A549 (cell line): Measurements from ENCODE around the gene LRRC3. TPM values are rescaled to one million over a fixed set of nuclear protein-coding genes. Genes with fewer than 3 reads are reported as not detected.
"Not testable (repeated sequence)": the region's sequence is repeated elsewhere in the genome, so short reads cannot be mapped to it uniquely, and the experiment has no call there.

Experiments used
- ATAC-seq, 2 experiments: fragments of 200-7000 bp in 1 of 2; fragments of >200 bp in 1 of 2; cut with Nextera tagmentation in 1 of 2; cut with Tn5 transposase in 1 of 2; 3 replicates each; pipeline versions ENCODE4 v1.8.0 to v1.9.1; 2018 to 2020; ENCODE audit warnings: mild to moderate bottlenecking in 1 of 2, moderate library complexity in 1 of 2
- CTCF ChIA-PET: fragments of 300-600 bp; sonication (Branson Sonifier 250); formaldehyde crosslinking; extraction: SDS; loops from one replicate; lab custom pipeline; 2021; ENCODE audit warnings: antibody characterized with exemption, inconsistent platforms; lab: Yijun Ruan, JAX
- POLR2A ChIA-PET: fragments of 350-600 bp; formaldehyde crosslinking; extraction: SDS; loops from one replicate; lab custom pipeline; 2021; ENCODE audit warnings: antibody characterized with exemption, inconsistent platforms; lab: Yijun Ruan, JAX
- DNase-seq, 2 experiments: peaks; one replicate each; pipeline versions ENCODE4 v3.0.0 to v3.0.0-alpha.2; 2011 to 2016; ENCODE audit warnings: low read depth in 1 of 2, low spot score in 1 of 2
- FAIRE-seq: peaks from 2 replicates; lab custom pipeline; 2011; peaks lifted over from hg19 to GRCh38; lab: Jason Lieb, UNC
- H3K27ac ChIP-seq, 2 experiments: fragments of >200 bp; sonication (Bioruptor Twin); formaldehyde crosslinking; 3 replicates each; pipeline ENCODE4 v1.5.1; 2016 to 2017
- H3K4me1 ChIP-seq: fragments of >200 bp; sonication (Bioruptor Twin); formaldehyde crosslinking; 3 replicates; pipeline ENCODE4 v1.6.1; 2016
- H3K4me2 ChIP-seq: fragments of >200 bp; sonication (Bioruptor Twin); formaldehyde crosslinking; 3 replicates; pipeline ENCODE4 v1.6.1; 2016
- H3K4me3 ChIP-seq: fragments of >200 bp; sonication (Bioruptor Twin); formaldehyde crosslinking; 3 replicates; pipeline ENCODE4 v1.5.1; 2016
- H3K9me3 ChIP-seq: fragments of >200 bp; sonication (Bioruptor Twin); formaldehyde crosslinking; 3 replicates; pipeline ENCODE4 v1.6.1; 2016
- ATOH8 ChIP-seq: fragments of 250-450 bp; sonication (Bioruptor Pico); IDR thresholded peaks from 2 replicates; pipeline ENCODE4 v1.5.0; 2020; ENCODE audit warnings: low read depth, mild to moderate bottlenecking, moderate library complexity
- BHLHE40 ChIP-seq: IDR thresholded peaks from 2 replicates; pipeline ENCODE4 v1.6.1; 2012; ENCODE audit warnings: low read depth, low read length, inconsistent platforms
- CHD2 ChIP-seq: fragments of 150-350 bp; IDR thresholded peaks from 2 replicates; pipeline ENCODE4 v1.6.1; 2014; ENCODE audit warnings: low read length; ENCODE audit not compliant: partially characterized antibody
- E2F6 ChIP-seq: IDR thresholded peaks from 2 replicates; pipeline ENCODE4 v1.6.1; 2012; ENCODE audit warnings: low read depth, borderline replicate concordance
- EHMT2 ChIP-seq: fragments of 200-600 bp; sonication (generic); IDR thresholded peaks from 2 replicates; pipeline ENCODE4 v1.6.1; 2016; ENCODE audit warnings: antibody characterized with exemption, low read depth, mild to moderate bottlenecking, moderate library complexity
- ELK1 ChIP-seq: fragments of 150-350 bp; IDR thresholded peaks from 2 replicates; pipeline ENCODE4 v1.6.1; 2014; ENCODE audit warnings: low read depth, mild to moderate bottlenecking, low read length
- ESRRA ChIP-seq: fragments of 150-350 bp; IDR thresholded peaks from 2 replicates; pipeline ENCODE4 v1.6.1; 2014; ENCODE audit warnings: mild to moderate bottlenecking, low read length, borderline replicate concordance
- GATA3 ChIP-seq: IDR thresholded peaks from 2 replicates; pipeline ENCODE4 v1.6.1; 2012; ENCODE audit warnings: borderline replicate concordance
- HDAC2 ChIP-seq: fragments of 200-600 bp; sonication (generic); IDR thresholded peaks from 2 replicates; pipeline ENCODE4 v1.6.1; 2016
- HOXA7 ChIP-seq: fragments of 250-450 bp; sonication (Bioruptor Pico); IDR thresholded peaks from 2 replicates; pipeline ENCODE4 v1.5.0; 2020; ENCODE audit warnings: mild to moderate bottlenecking, moderate library complexity
- HOXB13 ChIP-seq: fragments of 250-450 bp; sonication (Bioruptor Pico); IDR thresholded peaks from 2 replicates; pipeline ENCODE4 v1.5.0; 2020; ENCODE audit warnings: low read depth, mild to moderate bottlenecking, moderate library complexity
- JUNB ChIP-seq: fragments of >200 bp; sonication (Bioruptor Twin); formaldehyde crosslinking; IDR thresholded peaks from 2 replicates; pipeline ENCODE4 v1.6.1; 2016
- KDM1A ChIP-seq: fragments of 200-600 bp; sonication (generic); IDR thresholded peaks from 2 replicates; pipeline ENCODE4 v1.6.1; 2016; ENCODE audit warnings: low read depth, mild to moderate bottlenecking
- KDM5A ChIP-seq: fragments of 200-600 bp; sonication (generic); IDR thresholded peaks from 2 replicates; pipeline ENCODE4 v1.6.1; 2016; ENCODE audit warnings: antibody characterized with exemption, mild to moderate bottlenecking
- MAX ChIP-seq: IDR thresholded peaks from 2 replicates; pipeline ENCODE4 v1.6.1; 2012
- MAZ ChIP-seq: fragments of 150-350 bp; IDR thresholded peaks from 2 replicates; pipeline ENCODE4 v1.6.1; 2014; ENCODE audit warnings: antibody characterized with exemption, low read depth, low read length, borderline replicate concordance
- MYC ChIP-seq: IDR thresholded peaks from 2 replicates; pipeline ENCODE4 v1.6.1; 2012; ENCODE audit warnings: mild to moderate bottlenecking, inconsistent platforms, low read length, improper control_type of control experiment, borderline replicate concordance
- NFE2L2 ChIP-seq: fragments of 150-350 bp; conservative IDR thresholded peaks from 2 replicates; pipeline ENCODE4 v1.6.1; 2014; ENCODE audit warnings: low read length
- NR3C1 ChIP-seq: fragments of >200 bp; sonication (Bioruptor Twin); formaldehyde crosslinking; IDR thresholded peaks from 3 replicates; pipeline ENCODE4 v1.6.1; 2017
- PHF8 ChIP-seq: fragments of 200-600 bp; sonication (generic); IDR thresholded peaks from 2 replicates; pipeline ENCODE4 v1.6.1; 2016; ENCODE audit warnings: low read depth, mild to moderate bottlenecking, antibody characterized with exemption, moderate library complexity, borderline replicate concordance
- POLR2A ChIP-seq: IDR thresholded peaks from 2 replicates; pipeline ENCODE4 v1.6.1; 2012; ENCODE audit warnings: mild to moderate bottlenecking, low read length
- RAD21 ChIP-seq, 2 experiments: fragments of >200 bp in 1 of 2; sonication (Bioruptor Twin) in 1 of 2; formaldehyde crosslinking in 1 of 2; IDR thresholded peaks in 1 of 2; conservative IDR thresholded peaks in 1 of 2; 2 replicates in 1 of 2; 3 replicates in 1 of 2; pipeline ENCODE4 v1.6.1; 2012 to 2018; ENCODE audit warnings: inconsistent platforms in 1 of 2
- RFX5 ChIP-seq: fragments of 450-650 bp; IDR thresholded peaks from 2 replicates; pipeline ENCODE4 v1.7.1; 2014; ENCODE audit warnings: antibody characterized with exemption, mild to moderate bottlenecking, moderate library complexity
- SMC3 ChIP-seq: fragments of >200 bp; sonication (Bioruptor Twin); formaldehyde crosslinking; IDR thresholded peaks from 3 replicates; pipeline ENCODE4 v1.6.1; 2018; ENCODE audit warnings: inconsistent platforms
- TFCP2L1 ChIP-seq: fragments of 250-450 bp; sonication (Bioruptor Pico); IDR thresholded peaks from 2 replicates; pipeline ENCODE4 v1.5.0; 2021; ENCODE audit warnings: mild to moderate bottlenecking
- ZFP36 ChIP-seq: fragments of 450-650 bp; IDR thresholded peaks from 2 replicates; pipeline ENCODE4 v1.6.1; 2014; ENCODE audit warnings: borderline replicate concordance; ENCODE audit not compliant: partially characterized antibody
- WGBS: methylation state at CpG from one replicate; pipeline ENCODE4 v1.1.6; 2017; ENCODE audit errors: missing lambda C conversion rate; 5-methylcytosine and 5-hydroxymethylcytosine counted together
- polyA plus RNA-seq, 4 experiments: library from polyadenylated mRNA; depleted of rRNA in 3 of 4; stranded (reverse); fragments of >200 nt; fragmentation: RNase III in 1 of 4; extraction: RNeasy Plus Mini Kit Qiagen cat#74134 plus additional on column Dnase treatment in 1 of 4; gene quantifications; 2 replicates in 3 of 4; 3 replicates in 1 of 4; pipeline ENCODE4 v1.2.3, GENCODE V29; 2011 to 2017
- TF ChIP-seq, protein P1 (sequence below): fragments of >200 bp; sonication (Bioruptor Twin); formaldehyde crosslinking; IDR thresholded peaks from 3 replicates; pipeline ENCODE4 v1.6.1; 2016
- TF ChIP-seq, protein P2 (sequence below): IDR thresholded peaks from 2 replicates; pipeline ENCODE4 v1.6.1; 2012
- TF ChIP-seq, protein P3 (sequence below): fragments of >200 bp; sonication (Bioruptor Twin); formaldehyde crosslinking; IDR thresholded peaks from 2 replicates; pipeline ENCODE4 v1.6.1; 2016

Gene LRRC3
- polyA plus RNA-seq, 2 of the 4 experiments (the other 2 are of a cell fraction): 0.59 to 1.1 TPM

DNA sequence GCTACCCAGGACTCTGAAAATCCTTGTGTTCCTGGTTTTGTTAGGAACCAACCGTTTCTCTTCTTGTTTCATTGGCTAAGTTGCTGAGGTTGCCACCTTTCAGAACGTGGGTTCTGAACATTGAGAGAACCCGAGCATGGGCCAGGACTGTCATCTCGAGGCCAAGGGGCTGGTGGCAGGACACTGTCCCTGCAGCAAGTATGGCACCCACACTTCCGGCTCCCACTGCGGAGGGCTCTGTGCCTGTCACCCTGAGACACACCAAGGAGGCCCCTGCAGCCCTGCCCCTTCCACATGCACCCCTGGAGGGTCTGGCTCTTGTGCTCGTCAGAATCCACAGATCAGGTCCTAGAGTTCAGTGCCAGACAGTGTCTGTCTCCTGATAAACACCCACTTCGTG, 39.1 kb upstream of the LRRC3 start:
- H3K4me2 ChIP-seq: no peak overlapping the region
- ATAC-seq (no peak), FAIRE-seq (no peak)
- no peak overlapping the region for H3K4me3 ChIP-seq
- H3K27ac ChIP-seq: no peak overlapping the region
- no peaks in the 10 kb centered on the region for H3K4me1 ChIP-seq
- TF ChIP-seq ESRRA (no peak), ATOH8 (no peak), MAZ (no peak), GATA3 (no peak), PHF8 (no peak), EHMT2 (no peak), E2F6 (no peak), HDAC2 (no peak), TFCP2L1 (CRISPR knock-in tag) (no peak), NR3C1 (no peak), HOXB13 (no peak), ELK1 (no peak), MAX (no peak), KDM1A (no peak), ZFP36 (no peak), HOXA7 (no peak), NFE2L2 (no peak)
- TF ChIP-seq, protein P1, sequence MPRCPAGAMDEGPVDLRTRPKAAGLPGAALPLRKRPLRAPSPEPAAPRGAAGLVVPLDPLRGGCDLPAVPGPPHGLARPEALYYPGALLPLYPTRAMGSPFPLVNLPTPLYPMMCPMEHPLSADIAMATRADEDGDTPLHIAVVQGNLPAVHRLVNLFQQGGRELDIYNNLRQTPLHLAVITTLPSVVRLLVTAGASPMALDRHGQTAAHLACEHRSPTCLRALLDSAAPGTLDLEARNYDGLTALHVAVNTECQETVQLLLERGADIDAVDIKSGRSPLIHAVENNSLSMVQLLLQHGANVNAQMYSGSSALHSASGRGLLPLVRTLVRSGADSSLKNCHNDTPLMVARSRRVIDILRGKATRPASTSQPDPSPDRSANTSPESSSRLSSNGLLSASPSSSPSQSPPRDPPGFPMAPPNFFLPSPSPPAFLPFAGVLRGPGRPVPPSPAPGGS: no peak
- TF ChIP-seq, all 56 proteins: peak for 0
- no peaks in the 10 kb centered on the region for H3K9me3 ChIP-seq
- CTCF ChIA-PET: no interaction called here
- DNase-seq: no peak
- POLR2A ChIA-PET: no interaction called here
- WGBS: 19% methylated on average over 3 of the region's 8 CpGs

DNA sequence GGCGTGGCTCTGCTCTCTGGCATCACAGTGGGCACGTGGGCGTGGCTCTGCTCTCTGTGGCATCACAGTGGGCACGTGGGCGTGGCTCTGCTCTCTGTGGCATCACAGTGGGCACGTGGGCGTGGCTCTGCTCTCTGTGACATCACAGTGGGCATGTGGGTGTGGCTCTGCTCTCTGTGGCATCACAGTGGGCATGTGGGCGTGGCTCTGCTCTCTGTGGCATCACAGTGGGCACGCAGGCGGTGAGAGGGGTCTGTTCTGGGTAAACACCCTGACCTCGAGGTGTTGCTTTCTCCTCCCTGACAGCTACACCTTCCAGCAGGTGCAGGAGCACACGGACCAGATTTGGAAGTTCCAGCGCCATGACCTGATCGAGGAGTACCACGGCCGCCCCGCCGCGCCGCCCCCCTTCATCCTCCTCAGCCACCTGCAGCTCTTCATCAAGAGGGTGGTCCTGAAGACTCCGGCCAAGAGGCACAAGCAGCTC, 37.6 kb upstream of the LRRC3 start:
- H3K9me3 ChIP-seq, ATAC-seq, FAIRE-seq, DNase-seq, H3K27ac ChIP-seq, H3K4me3 ChIP-seq, CTCF ChIA-PET, H3K4me2 ChIP-seq, POLR2A ChIA-PET, H3K4me1 ChIP-seq: not testable (repeated sequence)
- WGBS: 92% methylated on average over 11 of the region's 21 CpGs

- Histone ChIP-seq H3K4me2 (no peak overlapping the region), H3K27ac (no peak overlapping the region), H3K4me3 (no peak overlapping the region), H3K4me1 (no peaks in the 10 kb centered on the region)
- DNase-seq (no peak), FAIRE-seq (no peak)
- POLR2A ChIA-PET: no interaction called here
- CTCF ChIA-PET: no interaction called here
- no CpG with 5 or more reads among the region's 25 CpGs for WGBS
- TF ChIP-seq POLR2A (no peak), SMC3 (no peak), CHD2 (no peak), RAD21 (conservative IDR thresholded peaks at IDR 0.05 in 1 of 2, IDR thresholded peaks at IDR 0.05 in 1 of 2) (no peak), BHLHE40 (no peak), KDM5A (no peak), HOXB13 (no peak), JUNB (no peak), ELK1 (no peak), MYC (no peak), RFX5 (no peak), HDAC2 (no peak)
- TF ChIP-seq, protein P2, sequence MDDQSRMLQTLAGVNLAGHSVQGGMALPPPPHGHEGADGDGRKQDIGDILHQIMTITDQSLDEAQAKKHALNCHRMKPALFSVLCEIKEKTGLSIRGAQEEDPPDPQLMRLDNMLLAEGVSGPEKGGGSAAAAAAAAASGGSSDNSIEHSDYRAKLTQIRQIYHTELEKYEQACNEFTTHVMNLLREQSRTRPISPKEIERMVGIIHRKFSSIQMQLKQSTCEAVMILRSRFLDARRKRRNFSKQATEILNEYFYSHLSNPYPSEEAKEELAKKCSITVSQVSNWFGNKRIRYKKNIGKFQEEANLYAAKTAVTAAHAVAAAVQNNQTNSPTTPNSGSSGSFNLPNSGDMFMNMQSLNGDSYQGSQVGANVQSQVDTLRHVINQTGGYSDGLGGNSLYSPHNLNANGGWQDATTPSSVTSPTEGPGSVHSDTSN: no peak
- TF ChIP-seq, protein P3, sequence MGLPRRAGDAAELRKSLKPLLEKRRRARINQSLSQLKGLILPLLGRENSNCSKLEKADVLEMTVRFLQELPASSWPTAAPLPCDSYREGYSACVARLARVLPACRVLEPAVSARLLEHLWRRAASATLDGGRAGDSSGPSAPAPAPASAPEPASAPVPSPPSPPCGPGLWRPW: no peak
- TF ChIP-seq, all 56 proteins: peak for 0
- H3K9me3 ChIP-seq: no peaks in the 10 kb centered on the region
- ATAC-seq: no peak
These were observed 37.0 kb upstream of the LRRC3 start for GRCh38 chr21:44418108-44418875.
